ENCODE results near the gene PEA15.

Gene PEA15

DNA sequence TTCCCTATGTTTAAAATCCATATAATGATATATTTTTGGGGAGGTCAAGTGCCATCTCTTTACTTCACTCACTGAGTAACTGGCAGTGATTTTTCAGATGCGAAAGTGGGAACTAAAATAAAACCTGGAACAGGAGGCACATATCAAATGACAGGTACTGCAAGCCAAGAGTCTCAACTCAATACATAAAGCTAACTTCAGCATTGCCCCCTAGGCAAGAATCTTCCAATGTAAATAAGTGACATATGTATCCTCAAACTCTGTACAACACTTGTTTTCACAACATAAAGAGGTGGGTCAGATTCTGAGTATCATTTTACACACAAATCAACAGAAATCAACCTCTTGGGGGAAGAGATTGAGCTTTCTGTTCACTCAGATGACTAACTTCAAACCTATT is 39.0 kb downstream of the PEA15 start:
- no peak for DNase-seq

DNA sequence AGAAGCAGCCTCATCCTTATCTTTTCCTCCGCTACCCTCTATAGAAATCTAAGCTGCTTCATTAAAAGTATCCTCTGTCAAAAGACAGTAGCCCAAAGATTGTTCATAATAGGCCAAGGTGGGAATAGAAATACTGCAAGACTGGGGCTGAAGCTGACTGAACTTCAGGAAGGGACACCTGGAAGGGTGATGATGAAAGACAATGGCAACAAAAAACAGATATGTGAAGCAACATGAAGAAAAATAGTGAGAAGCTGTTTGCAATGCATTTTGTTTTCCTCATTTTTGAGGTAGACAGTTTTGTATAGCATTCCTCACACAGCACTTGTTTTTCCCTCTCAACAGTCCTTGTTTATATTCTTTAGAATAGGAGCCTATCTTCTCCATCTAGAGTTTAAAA is 40.2 kb downstream of the PEA15 start:
- DNase-seq, result no peak

DNA sequence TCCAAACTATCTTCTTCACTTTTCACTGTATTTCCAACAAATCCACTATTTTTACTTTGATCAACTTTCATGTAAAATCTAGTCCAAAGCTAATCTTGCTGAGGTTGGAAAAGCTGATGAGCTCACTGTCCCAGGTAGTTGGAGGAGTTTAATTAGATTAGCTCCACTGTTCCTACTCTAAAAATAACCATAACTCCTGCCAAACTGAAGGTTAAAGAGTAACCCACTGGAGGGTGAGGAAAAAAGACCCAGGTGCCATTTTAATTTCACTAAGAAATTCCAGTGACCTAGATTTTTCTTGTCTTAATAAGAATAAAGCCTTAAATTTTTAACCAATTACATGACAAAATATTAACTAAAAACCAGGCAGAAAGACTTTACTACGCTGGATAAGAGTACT is 41.9 kb downstream of the PEA15 start:
- DNase-seq, result no peak

DNA sequence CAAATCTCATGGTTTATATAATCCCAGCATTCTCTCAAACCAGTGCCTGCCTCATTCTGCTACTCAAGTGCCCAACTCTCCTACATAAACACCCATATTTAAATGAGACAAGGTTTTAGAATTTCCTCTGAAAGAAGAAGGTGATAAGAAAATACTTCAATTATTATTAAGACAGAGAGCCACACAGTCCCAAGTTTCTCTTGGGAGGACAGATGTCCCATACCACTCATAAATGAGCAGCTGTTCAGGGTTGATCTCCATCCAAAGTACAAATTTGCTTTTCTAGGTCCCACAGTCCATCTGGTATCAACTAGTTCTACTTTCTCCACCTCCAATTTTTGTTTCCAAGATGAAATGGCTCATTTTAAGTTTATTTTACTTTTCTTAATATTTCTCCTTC is 45.8 kb downstream of the PEA15 start:
- no peak for DNase-seq

DNA sequence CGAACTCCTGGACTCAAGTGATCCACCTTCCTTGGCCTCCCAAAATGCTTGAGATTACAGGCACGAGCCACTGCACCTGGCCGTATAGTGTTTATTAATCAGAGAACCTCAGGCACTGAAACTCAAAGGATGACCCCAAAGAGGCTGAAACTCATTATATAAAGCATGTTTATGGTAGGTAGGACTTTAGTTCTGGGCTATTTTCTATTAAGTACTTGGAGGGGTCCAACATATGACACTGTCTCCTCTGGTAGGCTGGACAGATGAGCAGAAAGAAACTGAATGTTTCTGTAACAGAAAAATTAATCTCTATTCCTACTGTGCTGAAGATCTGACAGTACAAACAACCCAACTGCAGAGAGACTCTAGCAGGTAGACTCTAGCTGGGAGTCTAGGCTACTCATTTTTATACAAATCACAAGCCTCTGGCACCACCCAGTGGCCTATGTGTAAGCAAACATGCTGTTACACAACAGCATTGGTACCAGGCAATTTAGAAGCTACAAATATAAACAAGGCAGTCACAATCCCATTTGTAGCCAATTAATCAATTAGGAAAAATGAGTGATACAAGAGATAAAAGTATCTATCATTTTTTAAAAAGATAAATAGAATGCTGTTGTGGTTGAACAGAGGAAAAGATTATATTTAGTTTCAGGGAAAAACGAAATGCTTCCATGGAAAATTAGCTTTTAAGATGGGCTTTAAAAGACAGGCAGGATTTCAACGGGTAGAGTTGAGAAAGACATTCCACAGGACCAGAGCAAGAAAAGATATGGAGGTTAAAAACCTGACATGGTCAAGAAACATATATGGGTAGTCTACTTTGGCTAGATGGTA is 46.7 kb downstream of the PEA15 start:
- DNase-seq, result peak; percentile 21

DNA sequence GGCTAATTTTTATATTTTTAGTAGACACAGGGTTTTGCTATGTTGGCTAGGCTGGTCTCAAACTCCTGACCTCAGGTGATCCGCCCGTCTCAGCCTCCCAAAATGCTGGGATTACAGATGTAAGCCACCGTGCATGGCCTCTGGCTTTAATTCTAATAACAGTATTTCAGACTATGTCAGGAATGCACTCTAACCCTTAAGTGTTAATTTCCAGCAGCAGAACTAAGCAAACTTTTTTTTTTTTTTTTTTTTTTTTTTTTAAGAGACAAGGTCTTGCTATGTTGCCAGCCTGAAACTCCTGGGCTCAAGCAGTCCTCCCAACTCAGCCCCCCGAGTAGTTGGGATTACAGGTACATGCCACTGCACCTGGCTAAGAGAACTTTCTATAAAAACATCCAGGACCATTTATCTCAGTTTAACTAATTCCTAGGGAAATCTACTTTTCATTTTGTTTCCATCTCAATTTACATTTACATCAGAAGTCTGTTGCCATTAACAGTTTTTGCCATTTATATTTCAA is 50.7 kb downstream of the PEA15 start:
- no peak for DNase-seq

DNA sequence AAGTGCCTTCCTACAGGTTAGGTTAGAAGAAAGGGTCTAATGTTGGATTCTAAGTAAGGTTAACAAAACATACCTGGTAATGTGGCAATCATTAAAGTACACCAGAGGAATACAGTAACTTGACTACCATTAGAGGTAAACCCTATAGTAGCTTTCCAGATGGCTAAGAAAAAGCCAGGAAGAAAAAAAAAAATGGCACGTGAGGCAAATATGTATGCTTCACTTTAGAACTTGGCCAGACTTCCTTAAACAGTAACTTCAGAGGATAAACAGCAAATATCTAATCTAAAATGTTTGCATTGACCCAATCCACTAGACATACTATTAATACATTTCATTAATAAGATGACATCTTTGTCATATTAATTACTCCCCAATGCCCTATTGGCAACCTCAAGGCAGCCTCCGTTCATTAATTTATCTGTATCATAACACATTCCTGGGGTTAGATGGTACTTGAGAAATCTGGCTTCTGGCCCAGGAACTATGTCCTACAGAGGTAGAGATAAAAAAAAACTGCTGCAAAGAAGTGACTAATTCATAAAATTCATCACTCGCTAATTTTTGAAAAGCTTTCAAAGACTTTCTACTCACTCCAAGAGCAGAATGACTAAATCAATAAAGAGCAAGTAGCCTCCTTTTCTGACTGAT is 51.3 kb downstream of the PEA15 start:
- no peak for DNase-seq

DNA sequence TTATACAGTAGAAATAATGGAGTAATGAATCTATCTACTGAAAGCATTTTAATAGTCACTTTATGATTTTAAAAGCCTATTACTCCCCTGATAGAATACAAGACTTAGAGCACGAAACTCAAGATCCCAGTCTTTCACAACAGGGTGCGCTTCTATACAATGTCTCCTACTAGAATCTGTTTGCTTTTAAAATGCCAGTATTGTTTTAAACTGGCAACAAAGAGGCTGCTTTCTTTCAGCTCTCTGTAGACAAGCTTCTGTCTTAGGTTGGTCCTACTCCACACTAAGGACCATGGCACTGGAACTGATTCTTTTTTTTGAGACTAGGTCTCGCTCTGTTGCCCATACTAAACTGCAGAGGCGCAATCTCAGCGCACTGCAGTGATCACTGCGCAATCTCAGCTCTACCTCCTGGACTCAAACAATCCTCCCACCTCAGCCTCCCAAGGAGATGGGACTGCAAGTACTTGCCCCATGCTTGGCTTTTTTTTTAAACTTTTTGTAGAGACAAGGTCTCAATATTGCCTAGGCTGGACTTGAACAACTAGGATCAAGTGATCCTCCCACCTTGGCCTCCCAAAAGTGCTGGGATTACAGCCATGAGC is 52.3 kb downstream of the PEA15 start:
- DNase-seq, result no peak

DNA sequence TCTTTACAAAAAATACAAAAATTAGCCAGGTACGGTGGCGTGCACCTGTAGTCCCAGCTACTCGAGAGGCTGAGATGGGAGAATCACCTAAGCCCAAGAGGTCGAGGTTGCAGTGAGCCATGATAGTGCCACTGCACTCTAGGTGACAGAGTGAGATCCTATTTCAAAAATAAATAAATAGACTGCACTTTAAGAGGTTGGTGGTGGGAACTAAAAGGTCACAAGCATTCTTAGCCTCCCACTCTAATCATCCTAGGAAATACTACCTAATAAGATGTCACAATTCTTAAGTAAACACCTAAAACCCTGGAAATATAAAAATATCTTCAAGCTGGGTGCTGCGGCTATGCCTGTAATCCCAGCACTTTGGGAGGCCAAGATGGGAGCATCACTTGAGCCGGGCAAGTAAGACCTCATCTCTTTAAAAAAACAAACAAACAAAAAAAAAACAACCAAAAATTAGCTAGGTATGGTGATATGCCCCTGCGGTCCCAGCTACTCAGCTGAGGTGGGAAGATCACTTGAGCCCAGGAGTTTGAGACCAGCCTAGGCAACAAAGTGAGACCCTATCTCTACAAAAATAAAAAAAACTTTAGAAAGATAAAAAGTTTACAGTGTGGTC is 53.1 kb downstream of the PEA15 start:
- no peak for DNase-seq

DNA sequence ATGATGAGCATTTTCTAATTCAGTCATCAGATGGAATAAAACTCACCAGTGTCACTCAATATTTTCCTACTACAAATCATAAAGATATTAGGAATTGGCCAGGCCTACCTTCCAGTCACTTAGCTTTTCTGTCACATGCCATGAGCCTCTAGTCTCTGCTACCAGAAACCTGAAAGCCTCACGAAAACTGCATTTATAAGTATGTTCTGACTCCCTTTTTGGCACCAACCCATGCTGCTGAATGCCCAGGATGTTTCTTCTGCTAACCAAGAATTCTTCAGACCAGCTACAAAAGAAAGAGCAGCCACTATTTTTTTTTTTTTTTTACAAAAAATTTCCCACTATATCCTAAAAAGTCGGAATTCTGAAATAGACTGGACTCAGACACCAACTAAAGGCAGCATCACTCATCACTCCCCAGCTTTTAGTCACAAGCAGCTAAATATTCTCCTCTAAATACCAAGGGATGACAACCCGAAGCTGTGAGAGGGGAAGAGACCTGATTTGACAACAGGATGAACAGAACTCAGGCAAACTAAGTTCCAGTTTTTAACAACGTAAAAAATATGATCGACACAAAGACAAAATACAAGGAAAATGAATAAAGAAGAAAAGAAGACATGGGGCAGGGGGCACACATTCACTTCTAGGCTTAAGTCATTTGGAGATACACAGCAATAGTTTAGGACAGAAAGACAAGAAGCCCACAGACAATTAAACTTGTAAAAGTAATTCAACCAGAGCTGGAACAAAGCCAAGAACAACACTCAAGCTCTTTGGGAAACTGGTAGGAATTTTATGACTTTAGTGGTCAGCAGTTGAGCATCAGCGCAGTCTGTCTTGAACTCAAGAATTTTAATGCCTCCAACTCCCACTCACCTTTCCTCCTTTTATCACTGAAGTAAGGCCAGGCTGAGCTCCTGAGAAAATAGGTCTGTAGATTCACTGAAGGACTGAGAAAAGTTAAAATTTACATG is 55.5 kb downstream of the PEA15 start:
- no peak for DNase-seq

DNA sequence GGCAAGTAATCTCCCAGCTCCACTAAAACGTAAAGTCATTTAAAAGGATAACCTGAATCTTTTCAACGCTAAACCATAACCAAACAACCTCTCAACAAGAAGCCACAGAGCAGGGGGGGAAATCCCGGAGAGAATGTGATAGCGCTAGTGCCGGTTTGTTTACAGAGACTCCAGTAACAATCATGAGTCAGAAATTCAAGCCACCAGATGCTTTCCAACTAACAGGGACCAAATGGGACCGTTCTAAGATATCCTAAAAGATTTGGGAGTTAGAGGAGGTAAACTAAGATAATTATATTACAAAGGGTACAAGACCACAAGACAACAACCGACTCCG is 56.3 kb downstream of the PEA15 start:
- peak; percentile 24 for DNase-seq

DNA sequence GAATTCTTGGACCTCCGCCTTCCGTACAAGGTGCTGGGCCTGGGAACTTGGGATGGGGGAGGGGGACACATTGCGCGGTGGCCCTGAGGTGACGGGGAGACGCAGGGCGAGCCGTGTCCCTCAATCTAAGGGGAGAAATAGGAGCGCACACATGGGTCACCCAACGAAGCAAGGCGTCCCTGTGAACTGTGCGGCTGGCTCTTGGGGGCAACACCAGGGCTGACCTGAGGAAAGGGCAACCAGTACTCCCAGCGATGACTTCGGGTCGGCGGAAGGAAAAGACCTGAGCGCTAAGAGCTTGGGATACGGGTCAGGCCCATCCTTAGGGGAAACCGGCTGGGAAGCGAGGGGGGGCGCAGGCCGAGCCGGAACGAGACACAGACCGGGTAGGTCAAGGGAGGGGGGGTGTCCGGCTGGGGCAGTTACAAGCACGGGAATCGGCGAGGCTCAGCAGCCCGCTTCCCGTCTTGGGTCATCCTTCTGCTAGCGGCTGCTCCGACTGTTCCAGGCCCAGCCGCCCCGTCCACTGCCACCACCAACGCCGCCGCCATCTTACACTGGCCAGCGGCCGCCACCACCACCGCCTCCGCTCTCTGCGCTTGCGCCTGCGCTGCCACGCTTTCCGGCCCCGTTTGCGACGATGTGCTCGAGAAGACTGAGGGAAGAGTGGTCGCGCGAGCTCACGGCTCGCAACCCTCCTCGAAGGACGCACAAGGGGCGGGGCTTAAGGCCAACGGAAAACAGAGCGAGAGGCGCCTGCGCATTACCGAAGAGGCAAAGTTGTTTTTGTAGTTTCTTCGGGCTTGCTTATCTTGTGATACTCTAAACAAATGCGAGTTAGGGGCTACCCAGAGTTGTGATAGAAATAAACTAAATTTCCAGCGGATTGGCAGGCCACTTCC is 57.0 kb downstream of the PEA15 start, which contains the start of gene DCAF8:
Gene DCAF8 (minus strand): TSS at position 657 of the 902 bp plus-strand sequence. CDS start 18,541 bp downstream, outside the sequence.
- DNase-seq, result peak; percentile 93

DNA sequence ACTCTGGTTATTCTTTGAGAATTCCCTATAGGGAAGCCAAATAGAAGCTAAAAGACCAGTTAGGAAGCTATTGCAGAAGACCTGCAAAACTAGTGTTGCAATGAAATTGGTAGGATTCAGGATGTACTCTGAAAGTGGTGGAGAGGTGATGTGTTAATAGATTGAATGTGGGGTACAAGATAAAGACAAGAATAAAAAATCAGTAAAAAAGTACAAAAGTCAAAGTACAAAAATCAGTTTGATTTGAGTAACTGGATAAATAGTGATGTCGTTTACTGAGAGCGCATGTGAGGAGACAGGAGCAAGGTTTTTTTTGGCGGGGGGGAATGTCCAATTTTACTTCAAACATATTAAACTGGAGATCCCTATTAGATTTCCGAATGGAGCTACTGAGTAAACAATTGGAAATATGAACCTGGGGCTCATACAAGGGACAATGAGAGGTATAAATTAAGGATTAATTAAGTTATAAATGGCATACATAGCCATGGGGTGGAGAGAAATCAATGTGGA is 59.7 kb downstream of the PEA15 start:
- no peak for DNase-seq

Data from NCI-H2081 treated with DMSO at 0.1 percent for 48 hours (cell line).